Measurements from ENCODE around the gene NCK1. TPM values are rescaled to one million over a fixed set of nuclear protein-coding genes. Genes with fewer than 3 reads are reported as not detected.
A peak's percentile ranks its signal among the peaks of the same experiment; 100 is the strongest.

NCK1 gene
- total RNA-seq, 1 experiment from 2014 or later: 59.4 TPM

GRCh38 chr3:136842294-136842693 lies 19.7 kb upstream of the NCK1 start:
- no peaks in the 10 kb centered on the region for H3K27me3 Mint-ChIP-seq (ENCODE audit: insufficient read depth, unreplicated experiment)
- intact Hi-C loops (cut with micrococcal nuclease): no loop called here
- ChIA-PET CTCF (interaction anchor here (2.4 kb wide), 1 partner anchor 451 kb away, joined by 7 read pairs; no protein-coding TSS in a partner anchor), POLR2A (interaction anchor here (2.2 kb wide), 1 partner anchor 19 kb away, joined by 9 read pairs; the partner anchor contains the start of gene NCK1)
- DNase-seq (ENCODE audit: unreplicated experiment): no peak
- BruUV-seq (replicated peaks): no TSS peak
- H3K4me3 Mint-ChIP-seq (ENCODE audit: unreplicated experiment): no peak overlapping the region
- H3K9me3 Mint-ChIP-seq (ENCODE audit: unreplicated experiment): no peaks in the 10 kb centered on the region
- TF ChIP-seq CTCF (IDR thresholded peaks at IDR 0.05; ENCODE audit: unreplicated experiment): no peak
- H3K36me3 Mint-ChIP-seq (ENCODE audit: insufficient read depth, unreplicated experiment): peaks cover 22% of the 10 kb centered on the region
- peaks cover 20% of the 10 kb centered on the region for H3K4me1 Mint-ChIP-seq (ENCODE audit: insufficient read depth, unreplicated experiment)
- no peak overlapping the region for H3K27ac Mint-ChIP-seq (ENCODE audit: low read depth, unreplicated experiment)

- DNase-seq (ENCODE audit: unreplicated experiment): no peak
- Mint-ChIP-seq H3K9me3 (ENCODE audit: unreplicated experiment) (no peaks in the 10 kb centered on the region), H3K4me1 (ENCODE audit: insufficient read depth, unreplicated experiment) (peaks cover 3% of the 10 kb centered on the region), H3K36me3 (ENCODE audit: insufficient read depth, unreplicated experiment) (peaks cover 22% of the 10 kb centered on the region), H3K27ac (ENCODE audit: low read depth, unreplicated experiment) (no peak overlapping the region), H3K27me3 (ENCODE audit: insufficient read depth, unreplicated experiment) (no peaks in the 10 kb centered on the region), H3K4me3 (ENCODE audit: unreplicated experiment) (no peak overlapping the region)
- intact Hi-C loops (cut with micrococcal nuclease): no loop called here
- no TSS peak for BruUV-seq (replicated peaks)
- no peak for TF ChIP-seq CTCF (IDR thresholded peaks at IDR 0.05; ENCODE audit: unreplicated experiment)
- ChIA-PET CTCF (interaction anchor here (0.7 to 1.0 kb wide), 4 partner anchors 14 to 170 kb away, joined by 3 to 5 read pairs (median 4); no protein-coding TSS in a partner anchor), POLR2A (interaction anchor here (1.1 kb wide), 1 partner anchor 15 kb away, joined by 4 read pairs; no protein-coding TSS in a partner anchor)
Observed at GRCh38 chr3:136844724-136845123, 17.3 kb upstream of the NCK1 start.

GRCh38 chr3:136852180-136852579 lies 9.8 kb upstream of the NCK1 start:
- Mint-ChIP-seq H3K27me3 (ENCODE audit: insufficient read depth, unreplicated experiment) (no peaks in the 10 kb centered on the region), H3K27ac (ENCODE audit: low read depth, unreplicated experiment) (no peak overlapping the region), H3K4me3 (ENCODE audit: unreplicated experiment) (no peak overlapping the region), H3K9me3 (ENCODE audit: unreplicated experiment) (no peaks in the 10 kb centered on the region), H3K36me3 (ENCODE audit: insufficient read depth, unreplicated experiment) (peaks cover 14% of the 10 kb centered on the region), H3K4me1 (ENCODE audit: insufficient read depth, unreplicated experiment) (peaks cover 17% of the 10 kb centered on the region)
- no TSS peak for BruUV-seq (replicated peaks)
- intact Hi-C loops (cut with micrococcal nuclease): no loop called here
- ChIA-PET CTCF (interaction anchor here (1.3 kb wide), 1 partner anchor 100 kb away, joined by 5 read pairs; the partner anchor contains the start of gene STAG1), POLR2A (interaction anchor here (0.6 to 1.1 kb wide), 2 partner anchors 8 to 99 kb away, joined by 3 to 6 read pairs; partner anchors contain the start of gene STAG1)
- DNase-seq (ENCODE audit: unreplicated experiment): no peak
- no peak for TF ChIP-seq CTCF (IDR thresholded peaks at IDR 0.05; ENCODE audit: unreplicated experiment)

- Mint-ChIP-seq H3K9me3 (ENCODE audit: unreplicated experiment) (no peaks in the 10 kb centered on the region), H3K4me1 (ENCODE audit: insufficient read depth, unreplicated experiment) (peaks cover 24% of the 10 kb centered on the region), H3K36me3 (ENCODE audit: insufficient read depth, unreplicated experiment) (peaks cover 14% of the 10 kb centered on the region), H3K4me3 (ENCODE audit: unreplicated experiment) (no peak overlapping the region), H3K27ac (ENCODE audit: low read depth, unreplicated experiment) (peak overlapping the region; percentile 67), H3K27me3 (ENCODE audit: insufficient read depth, unreplicated experiment) (no peaks in the 10 kb centered on the region)
- ChIA-PET CTCF (interaction anchor here (0.5 kb wide), 1 partner anchor 179 kb away, joined by 4 read pairs; no protein-coding TSS in a partner anchor), POLR2A (no interaction called here)
- intact Hi-C loops (cut with micrococcal nuclease): no loop called here
- DNase-seq (ENCODE audit: unreplicated experiment): no peak
- no peak for TF ChIP-seq CTCF (IDR thresholded peaks at IDR 0.05; ENCODE audit: unreplicated experiment)
- BruUV-seq (replicated peaks): no TSS peak
Observed at GRCh38 chr3:136856665-136857064, 5.3 kb upstream of the NCK1 start.
